A549 (cell line): ENCODE measurements around the gene ZG16B.

Experiments used
- CHD2 ChIP-seq: fragments of 150-350 bp; IDR thresholded peaks from 2 replicates; pipeline ENCODE4 v1.6.1; 2014; ENCODE audit warnings: low read length; ENCODE audit not compliant: partially characterized antibody
- CTCF ChIP-seq: fragments of >200 bp; sonication (Bioruptor Twin); formaldehyde crosslinking; IDR thresholded peaks from 3 replicates; pipeline ENCODE4 v1.5.1; 2016
- EHMT2 ChIP-seq: fragments of 200-600 bp; sonication (generic); IDR thresholded peaks from 2 replicates; pipeline ENCODE4 v1.6.1; 2016; ENCODE audit warnings: antibody characterized with exemption, low read depth, mild to moderate bottlenecking, moderate library complexity
- EP300 ChIP-seq, 2 experiments: fragments of >200 bp; sonication (Bioruptor Twin); formaldehyde crosslinking; IDR thresholded peaks; 2 replicates in 1 of 2; 3 replicates in 1 of 2; pipeline ENCODE4 v1.6.1; 2016 to 2017
- JUN ChIP-seq, 2 experiments: fragments of >200 bp; sonication (Bioruptor Twin); formaldehyde crosslinking; IDR thresholded peaks; 2 replicates in 1 of 2; 3 replicates in 1 of 2; pipeline ENCODE4 v1.6.1; 2016 to 2017
- JUNB ChIP-seq: fragments of >200 bp; sonication (Bioruptor Twin); formaldehyde crosslinking; IDR thresholded peaks from 2 replicates; pipeline ENCODE4 v1.6.1; 2016
- KDM1A ChIP-seq: fragments of 200-600 bp; sonication (generic); IDR thresholded peaks from 2 replicates; pipeline ENCODE4 v1.6.1; 2016; ENCODE audit warnings: low read depth, mild to moderate bottlenecking
- NR3C1 ChIP-seq: fragments of >200 bp; sonication (Bioruptor Twin); formaldehyde crosslinking; IDR thresholded peaks from 3 replicates; pipeline ENCODE4 v1.6.1; 2017
- POLR2A ChIP-seq: IDR thresholded peaks from 2 replicates; pipeline ENCODE4 v1.6.1; 2012; ENCODE audit warnings: mild to moderate bottlenecking, low read length
- RAD21 ChIP-seq, 2 experiments: fragments of >200 bp in 1 of 2; sonication (Bioruptor Twin) in 1 of 2; formaldehyde crosslinking in 1 of 2; IDR thresholded peaks in 1 of 2; conservative IDR thresholded peaks in 1 of 2; 2 replicates in 1 of 2; 3 replicates in 1 of 2; pipeline ENCODE4 v1.6.1; 2012 to 2018; ENCODE audit warnings: inconsistent platforms in 1 of 2
- RARB ChIP-seq: fragments of 250-450 bp; sonication (Bioruptor Pico); IDR thresholded peaks from 2 replicates; pipeline ENCODE4 v1.8.0; 2021; ENCODE audit warnings: mild to moderate bottlenecking, moderate library complexity
- RFX5 ChIP-seq: fragments of 450-650 bp; IDR thresholded peaks from 2 replicates; pipeline ENCODE4 v1.7.1; 2014; ENCODE audit warnings: antibody characterized with exemption, mild to moderate bottlenecking, moderate library complexity
- TFCP2L1 ChIP-seq: fragments of 250-450 bp; sonication (Bioruptor Pico); IDR thresholded peaks from 2 replicates; pipeline ENCODE4 v1.5.0; 2021; ENCODE audit warnings: mild to moderate bottlenecking
- USF2 ChIP-seq: fragments of 450-650 bp; IDR thresholded peaks from 2 replicates; pipeline ENCODE4 v1.6.1; 2014; ENCODE audit warnings: antibody characterized with exemption

- TF ChIP-seq CTCF (no peak), NR3C1 (no peak), JUNB (no peak), POLR2A (no peak), EHMT2 (no peak), JUN (IDR thresholded peaks at IDR 0.05) (no peak), CHD2 (no peak), TFCP2L1 (CRISPR knock-in tag) (no peak), RAD21 (conservative IDR thresholded peaks at IDR 0.05 in 1 of 2, IDR thresholded peaks at IDR 0.05 in 1 of 2) (no peak), KDM1A (no peak), EP300 (IDR thresholded peaks at IDR 0.05) (no peak), RARB (no peak), RFX5 (no peak), USF2 (no peak)
Measured at GRCh38 chr16:2824626-2825025, 5.5 kb upstream of the ZG16B start.
